ENCODE results near the gene OBP2B.
"Not testable (repeated sequence)": the region's sequence is repeated elsewhere in the genome, so short reads cannot be mapped to it uniquely, and the experiment has no call there.

GRCh38 chr9:133251221-133251620 is 42.2 kb upstream of the OBP2B start:
- TF ChIP-seq CTCF, POLR2A (IDR thresholded peaks at IDR 0.05): not testable (repeated sequence)

All from body of pancreas (tissue), 4 donors.